ENCODE measurements around the gene COBLL1. TPM values are rescaled to one million over a fixed set of nuclear protein-coding genes. Genes with fewer than 3 reads are reported as not detected.

Gene COBLL1
- total RNA-seq, 1 donor from 2014 or later: 222 TPM

GRCh38 chr2:164794432-164795231 is 47.0 kb downstream of the COBLL1 start:
- peaks cover 41% of the 10 kb centered on the region for H3K4me1 Mint-ChIP-seq
- intact Hi-C loops (cut with micrococcal nuclease): loop anchor here (2.0 to 5.0 kb wide), 3 partner anchors 14 to 57 kb away; no protein-coding TSS in a partner anchor
- ATAC-seq (ENCODE audit: low read depth) (no peak), DNase-seq (no peak)
- H3K9me3 Mint-ChIP-seq: no peaks in the 10 kb centered on the region
- H3K4me3 Mint-ChIP-seq: peak overlapping the region; percentile 2
- TF ChIP-seq, protein P1, sequence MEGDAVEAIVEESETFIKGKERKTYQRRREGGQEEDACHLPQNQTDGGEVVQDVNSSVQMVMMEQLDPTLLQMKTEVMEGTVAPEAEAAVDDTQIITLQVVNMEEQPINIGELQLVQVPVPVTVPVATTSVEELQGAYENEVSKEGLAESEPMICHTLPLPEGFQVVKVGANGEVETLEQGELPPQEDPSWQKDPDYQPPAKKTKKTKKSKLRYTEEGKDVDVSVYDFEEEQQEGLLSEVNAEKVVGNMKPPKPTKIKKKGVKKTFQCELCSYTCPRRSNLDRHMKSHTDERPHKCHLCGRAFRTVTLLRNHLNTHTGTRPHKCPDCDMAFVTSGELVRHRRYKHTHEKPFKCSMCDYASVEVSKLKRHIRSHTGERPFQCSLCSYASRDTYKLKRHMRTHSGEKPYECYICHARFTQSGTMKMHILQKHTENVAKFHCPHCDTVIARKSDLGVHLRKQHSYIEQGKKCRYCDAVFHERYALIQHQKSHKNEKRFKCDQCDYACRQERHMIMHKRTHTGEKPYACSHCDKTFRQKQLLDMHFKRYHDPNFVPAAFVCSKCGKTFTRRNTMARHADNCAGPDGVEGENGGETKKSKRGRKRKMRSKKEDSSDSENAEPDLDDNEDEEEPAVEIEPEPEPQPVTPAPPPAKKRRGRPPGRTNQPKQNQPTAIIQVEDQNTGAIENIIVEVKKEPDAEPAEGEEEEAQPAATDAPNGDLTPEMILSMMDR (IDR thresholded peaks at IDR 0.05): no peak
- H3K27me3 Mint-ChIP-seq: no peaks in the 10 kb centered on the region
- ChIA-PET POLR2A (no interaction called here), CTCF (no interaction called here)
- peaks cover 10% of the 10 kb centered on the region for H3K36me3 Mint-ChIP-seq (ENCODE audit: low read depth)
- H3K27ac Mint-ChIP-seq: no peak overlapping the region

DNA sequence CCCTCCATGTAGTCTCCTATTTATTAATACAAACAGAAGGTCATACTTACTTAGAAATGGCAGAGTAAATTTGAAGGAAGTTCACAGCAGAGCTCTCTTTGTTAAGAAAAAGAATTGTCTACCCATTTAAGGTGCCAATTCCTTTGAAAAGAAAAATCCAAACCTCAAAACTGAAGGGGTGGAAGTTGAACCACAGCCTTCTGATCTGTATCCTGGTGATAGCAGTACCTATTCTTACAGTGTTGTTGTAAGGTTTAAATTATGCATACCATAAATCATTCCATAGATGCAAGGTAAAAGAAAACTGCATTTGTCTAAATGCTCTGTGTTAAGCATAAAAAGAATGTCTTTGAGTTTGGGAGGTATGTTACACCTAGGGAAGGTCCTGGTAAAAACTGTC is 47.6 kb downstream of the COBLL1 start:
- Mint-ChIP-seq H3K4me1 (peaks cover 43% of the 10 kb centered on the region), H3K27ac (no peak overlapping the region), H3K4me3 (no peak overlapping the region), H3K9me3 (no peaks in the 10 kb centered on the region), H3K36me3 (ENCODE audit: low read depth) (peaks cover 10% of the 10 kb centered on the region), H3K27me3 (no peaks in the 10 kb centered on the region)
- CTCF ChIA-PET: no interaction called here
- no peak for DNase-seq
- no peak for ATAC-seq (ENCODE audit: low read depth)
- POLR2A ChIA-PET: no interaction called here
- TF ChIP-seq, protein P1 (IDR thresholded peaks at IDR 0.05): no peak
- intact Hi-C loops (cut with micrococcal nuclease): loop anchor here (2.0 kb wide), 2 partner anchors 13 to 33 kb away; no protein-coding TSS in a partner anchor

GRCh38 chr2:164793529-164793928 is 48.1 kb downstream of the COBLL1 start:
- intact Hi-C loops (cut with micrococcal nuclease): no loop called here
- DNase-seq (no peak), ATAC-seq (ENCODE audit: low read depth) (no peak)
- CTCF ChIA-PET: no interaction called here
- Mint-ChIP-seq H3K27ac (no peak overlapping the region), H3K4me3 (no peak overlapping the region), H3K4me1 (peaks cover 44% of the 10 kb centered on the region), H3K9me3 (no peaks in the 10 kb centered on the region), H3K27me3 (no peaks in the 10 kb centered on the region), H3K36me3 (ENCODE audit: low read depth) (peaks cover 9% of the 10 kb centered on the region)
- POLR2A ChIA-PET: no interaction called here
- TF ChIP-seq, protein P1 (IDR thresholded peaks at IDR 0.05): no peak

DNA sequence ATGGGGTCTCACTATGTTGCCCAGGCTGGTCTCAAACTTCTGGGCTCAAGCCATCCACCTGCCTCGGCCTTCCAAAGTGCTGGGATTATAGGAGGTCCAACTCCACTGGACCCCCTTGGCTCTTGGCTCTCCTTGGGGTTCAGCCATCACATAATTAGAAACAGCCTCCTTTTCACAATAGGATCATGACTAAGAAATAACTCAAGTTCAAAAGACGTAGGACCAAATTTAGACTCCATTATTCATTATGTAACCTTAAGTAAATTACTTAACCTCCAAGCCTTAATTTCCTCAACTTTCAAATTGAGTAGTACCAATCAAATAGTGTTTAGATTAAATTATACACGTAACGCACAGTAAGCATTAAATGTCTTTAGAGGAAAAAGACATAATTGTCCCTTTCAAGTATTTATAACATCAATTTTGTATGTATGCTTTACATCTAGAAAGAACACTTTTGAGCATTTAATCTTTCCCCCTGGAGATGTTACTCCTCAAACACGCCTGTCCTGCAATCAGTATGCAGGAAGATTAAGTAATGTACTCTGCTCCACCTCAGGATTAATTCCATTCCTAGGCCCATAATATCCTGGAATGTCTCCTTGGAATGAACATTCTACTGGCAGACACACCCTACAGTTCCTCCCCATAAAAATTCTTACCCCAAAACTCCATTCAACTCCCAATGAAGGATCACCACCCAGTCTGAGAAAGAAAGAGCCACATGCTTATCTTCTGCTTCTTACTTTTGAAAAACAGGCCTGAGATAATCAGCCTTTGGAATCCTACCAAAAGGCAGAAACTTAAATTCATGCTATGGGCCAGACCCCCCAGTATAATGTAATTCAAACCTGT is 49.1 kb downstream of the COBLL1 start:
- DNase-seq: no peak
- Mint-ChIP-seq H3K27me3 (no peaks in the 10 kb centered on the region), H3K4me1 (peaks cover 37% of the 10 kb centered on the region), H3K27ac (no peak overlapping the region), H3K9me3 (no peaks in the 10 kb centered on the region), H3K4me3 (no peak overlapping the region), H3K36me3 (ENCODE audit: low read depth) (peaks cover 5% of the 10 kb centered on the region)
- ChIA-PET CTCF (no interaction called here), POLR2A (no interaction called here)
- intact Hi-C loops (cut with micrococcal nuclease): no loop called here
- TF ChIP-seq, protein P1 (IDR thresholded peaks at IDR 0.05): no peak
- ATAC-seq (ENCODE audit: low read depth): no peak

- POLR2A ChIA-PET: interaction anchor here (1.3 to 1.4 kb wide), 2 partner anchors 9 to 27 kb away, joined by 3 read pairs; no protein-coding TSS in a partner anchor
- H3K27me3 Mint-ChIP-seq: no peaks in the 10 kb centered on the region
- intact Hi-C loops (cut with micrococcal nuclease): no loop called here
- peaks cover 2% of the 10 kb centered on the region for H3K36me3 Mint-ChIP-seq (ENCODE audit: low read depth)
- TF ChIP-seq, protein P1 (IDR thresholded peaks at IDR 0.05): no peak
- H3K4me3 Mint-ChIP-seq: no peak overlapping the region
- no peaks in the 10 kb centered on the region for H3K9me3 Mint-ChIP-seq
- H3K27ac Mint-ChIP-seq: no peak overlapping the region
- ATAC-seq (ENCODE audit: low read depth) (no peak), DNase-seq (no peak)
- CTCF ChIA-PET: interaction anchor here (1.3 to 2.1 kb wide), 2 partner anchors 10 to 52 kb away, joined by 3 to 4 read pairs; partner anchors contain the start of gene COBLL1
- H3K4me1 Mint-ChIP-seq: peaks cover 39% of the 10 kb centered on the region
Measured at GRCh38 chr2:164789968-164790367, 51.7 kb downstream of the COBLL1 start.
